GM12873 (cell line): ENCODE results near the gene TNS1.

Experiments
- TF ChIP-seq, protein P1 (sequence below): IDR thresholded peaks from 2 replicates; pipeline ENCODE4 v1.5.1; 2012; ENCODE audit warnings: low read depth, mild to moderate bottlenecking, moderate library complexity, low read length, control low read depth; ENCODE audit not compliant: insufficient read depth; ENCODE audit errors: missing control alignments

TNS1 gene

DNA sequence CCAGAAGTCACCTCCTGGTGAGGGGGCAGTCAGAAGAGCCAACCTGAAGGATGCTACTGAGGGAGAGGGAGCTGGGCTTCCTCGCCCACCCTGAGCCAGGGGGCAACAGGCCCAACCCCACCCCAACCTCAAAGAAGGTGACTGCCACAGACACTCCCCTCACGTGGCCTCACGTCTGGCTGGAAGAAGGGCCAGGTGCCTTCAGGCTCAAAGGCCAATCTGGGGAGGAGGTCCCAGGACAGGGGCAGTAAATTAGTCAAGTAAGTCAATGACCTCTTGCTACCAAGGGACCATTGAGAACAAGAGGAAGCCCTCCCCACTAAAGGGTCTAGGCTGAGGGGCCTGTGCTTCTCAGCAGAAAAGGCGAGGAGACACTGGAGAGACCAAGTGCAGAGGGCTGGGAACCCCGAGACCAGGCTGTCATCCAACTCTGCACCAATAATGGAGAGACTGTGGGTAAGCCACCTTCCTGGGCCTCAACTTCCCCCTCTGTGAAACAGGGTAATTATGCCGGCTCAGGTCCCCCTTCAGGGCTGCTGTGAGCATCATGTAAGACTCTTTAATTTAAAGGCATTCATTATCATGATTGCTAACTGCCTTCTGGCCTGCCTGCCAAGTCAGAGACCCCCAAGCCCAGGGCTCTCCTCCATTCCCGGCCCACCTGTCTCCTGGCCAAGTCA is 20.2 kb upstream of the TNS1 start:
- TF ChIP-seq, protein P1, sequence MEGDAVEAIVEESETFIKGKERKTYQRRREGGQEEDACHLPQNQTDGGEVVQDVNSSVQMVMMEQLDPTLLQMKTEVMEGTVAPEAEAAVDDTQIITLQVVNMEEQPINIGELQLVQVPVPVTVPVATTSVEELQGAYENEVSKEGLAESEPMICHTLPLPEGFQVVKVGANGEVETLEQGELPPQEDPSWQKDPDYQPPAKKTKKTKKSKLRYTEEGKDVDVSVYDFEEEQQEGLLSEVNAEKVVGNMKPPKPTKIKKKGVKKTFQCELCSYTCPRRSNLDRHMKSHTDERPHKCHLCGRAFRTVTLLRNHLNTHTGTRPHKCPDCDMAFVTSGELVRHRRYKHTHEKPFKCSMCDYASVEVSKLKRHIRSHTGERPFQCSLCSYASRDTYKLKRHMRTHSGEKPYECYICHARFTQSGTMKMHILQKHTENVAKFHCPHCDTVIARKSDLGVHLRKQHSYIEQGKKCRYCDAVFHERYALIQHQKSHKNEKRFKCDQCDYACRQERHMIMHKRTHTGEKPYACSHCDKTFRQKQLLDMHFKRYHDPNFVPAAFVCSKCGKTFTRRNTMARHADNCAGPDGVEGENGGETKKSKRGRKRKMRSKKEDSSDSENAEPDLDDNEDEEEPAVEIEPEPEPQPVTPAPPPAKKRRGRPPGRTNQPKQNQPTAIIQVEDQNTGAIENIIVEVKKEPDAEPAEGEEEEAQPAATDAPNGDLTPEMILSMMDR, result no peak

DNA sequence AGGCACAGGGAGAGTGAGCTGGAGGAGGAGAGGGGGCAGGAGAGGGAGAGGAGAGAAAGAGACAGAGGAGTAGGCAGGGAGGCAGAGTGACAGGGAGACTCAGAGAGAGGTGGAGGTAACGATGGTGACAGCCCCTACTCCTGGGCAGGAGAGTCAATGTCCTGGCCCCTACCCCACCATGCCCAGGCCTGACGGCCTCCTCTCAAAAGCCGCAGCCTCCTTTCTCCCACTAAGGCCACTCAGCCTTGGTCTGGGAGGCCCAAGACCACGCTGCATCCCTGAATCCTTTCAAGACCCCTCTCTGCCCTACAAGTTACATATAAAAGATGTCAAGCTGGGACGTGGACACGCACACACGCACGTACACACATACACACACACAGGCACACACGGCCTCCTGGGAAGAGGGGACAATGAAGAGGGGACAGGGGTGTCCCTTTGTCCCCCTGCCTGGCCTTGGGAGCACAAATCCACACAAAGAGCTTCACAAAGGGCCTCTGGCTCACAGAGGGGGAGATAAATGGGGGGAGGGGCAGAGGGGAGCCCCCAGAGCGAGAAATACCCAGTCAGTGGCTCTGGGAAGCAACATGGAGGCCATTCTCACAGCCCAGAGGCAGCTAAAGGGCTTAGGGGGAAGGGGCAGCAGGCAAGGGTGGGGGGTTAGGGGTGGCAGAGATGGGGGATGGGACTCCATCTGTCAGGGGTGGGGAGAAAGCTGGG is 19.5 kb upstream of the TNS1 start:
- TF ChIP-seq, protein P1, result no peak

DNA sequence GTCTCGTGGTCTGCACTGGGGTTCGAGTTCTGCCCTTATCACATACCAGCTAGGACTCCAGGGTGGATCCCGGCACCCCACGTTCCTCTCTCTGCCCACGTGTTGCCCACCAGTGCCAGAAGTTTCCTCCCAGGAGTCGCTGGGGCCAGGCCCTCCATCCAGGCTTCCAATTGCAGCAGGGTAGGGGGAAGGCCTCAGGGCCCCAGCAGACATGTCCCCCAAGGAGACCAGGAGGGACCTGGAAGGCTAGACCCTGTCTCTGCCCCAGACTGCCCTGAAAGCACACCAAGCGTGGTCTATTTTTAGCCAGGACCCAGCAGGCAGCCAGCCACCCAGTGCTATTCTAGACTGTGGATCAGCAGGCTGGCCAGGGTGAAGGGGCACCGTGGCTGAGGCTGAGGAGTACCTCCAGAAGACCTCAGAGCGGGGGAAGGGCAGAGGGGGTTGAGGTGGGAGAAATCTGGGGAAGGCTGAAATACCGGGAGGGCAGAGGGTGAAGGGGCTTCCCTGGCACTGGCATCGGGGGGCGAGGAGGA is 18.8 kb upstream of the TNS1 start:
- TF ChIP-seq, protein P1, result no peak

DNA sequence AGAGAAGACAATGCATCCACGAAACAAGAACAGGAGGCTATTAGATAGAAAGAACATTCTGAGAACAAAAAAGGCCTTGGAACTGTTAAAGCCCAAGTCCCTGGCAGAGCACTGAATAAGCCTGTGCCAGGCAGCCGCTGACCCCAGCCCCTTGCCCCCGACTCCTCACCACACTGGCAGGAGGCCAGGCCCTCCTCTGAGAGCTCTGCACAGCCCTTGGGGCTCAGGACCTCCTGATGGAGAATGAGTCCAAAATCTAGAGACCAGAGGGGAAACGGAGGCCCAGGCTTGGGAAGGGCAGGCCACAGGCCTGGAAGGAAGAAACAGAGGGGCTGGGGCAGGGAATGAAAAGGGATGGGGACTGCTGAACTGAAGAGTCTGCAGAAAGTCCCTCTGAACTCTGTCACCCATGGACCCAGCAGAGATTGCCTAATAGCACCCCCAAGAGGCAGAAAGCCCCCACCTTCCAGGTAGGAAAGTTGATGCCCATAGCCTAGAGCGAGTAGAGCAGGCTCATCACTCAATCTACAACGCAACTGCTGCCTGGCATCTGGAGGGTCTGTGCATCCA is 18.3 kb upstream of the TNS1 start:
- TF ChIP-seq, protein P1, result no peak

DNA sequence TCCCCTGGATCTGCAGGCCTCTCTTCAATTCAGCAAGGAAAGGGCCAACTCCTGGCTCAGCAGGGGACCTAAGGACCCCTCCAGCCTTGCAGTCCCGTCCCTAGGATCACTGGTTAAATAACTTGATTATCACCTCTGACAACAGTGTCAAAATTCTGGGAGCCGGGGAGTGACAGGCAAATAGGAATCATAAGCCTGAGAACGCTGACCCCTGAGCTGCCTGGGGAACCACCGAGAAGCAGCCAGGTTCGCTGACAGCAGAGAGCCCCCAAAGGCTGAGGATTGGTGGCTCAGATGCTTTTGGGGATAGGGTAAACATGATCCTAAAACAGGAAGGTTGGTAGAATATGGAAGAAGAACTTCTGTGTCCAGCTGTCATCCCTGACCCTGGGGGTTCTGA is 17.5 kb upstream of the TNS1 start:
- TF ChIP-seq, protein P1, result no peak

DNA sequence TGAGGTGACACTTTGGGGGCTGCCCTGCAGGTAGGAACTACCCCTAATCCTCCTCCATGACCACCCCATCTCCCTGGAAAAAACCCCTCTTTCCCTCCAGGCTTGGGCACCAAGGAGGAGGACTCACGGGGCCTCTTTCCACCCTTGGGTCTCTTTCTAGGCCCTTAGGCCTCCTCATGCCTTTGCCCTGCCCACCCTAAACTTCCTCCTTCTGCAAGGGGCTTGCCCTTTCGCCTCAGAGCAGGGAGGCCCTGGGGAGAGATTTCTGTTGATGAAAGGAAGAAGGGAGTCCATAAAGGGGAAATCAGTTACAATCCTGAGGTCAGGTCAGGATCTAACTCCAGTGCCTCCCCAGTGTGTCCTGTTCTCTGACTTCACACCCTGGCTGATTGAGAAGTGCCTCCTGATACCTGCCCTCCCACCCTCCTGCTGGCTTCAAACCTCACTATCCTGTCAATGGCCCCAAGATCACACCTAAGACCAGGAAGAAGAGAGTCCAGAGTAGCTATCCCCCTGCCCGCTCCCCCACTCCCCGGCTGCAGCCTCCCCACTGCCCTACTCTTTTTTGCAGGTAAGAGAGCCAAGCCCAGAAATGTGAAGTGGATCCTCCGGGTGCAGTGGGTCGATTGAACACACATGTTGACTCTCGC is 16.7 kb upstream of the TNS1 start:
- TF ChIP-seq, protein P1, result no peak

DNA sequence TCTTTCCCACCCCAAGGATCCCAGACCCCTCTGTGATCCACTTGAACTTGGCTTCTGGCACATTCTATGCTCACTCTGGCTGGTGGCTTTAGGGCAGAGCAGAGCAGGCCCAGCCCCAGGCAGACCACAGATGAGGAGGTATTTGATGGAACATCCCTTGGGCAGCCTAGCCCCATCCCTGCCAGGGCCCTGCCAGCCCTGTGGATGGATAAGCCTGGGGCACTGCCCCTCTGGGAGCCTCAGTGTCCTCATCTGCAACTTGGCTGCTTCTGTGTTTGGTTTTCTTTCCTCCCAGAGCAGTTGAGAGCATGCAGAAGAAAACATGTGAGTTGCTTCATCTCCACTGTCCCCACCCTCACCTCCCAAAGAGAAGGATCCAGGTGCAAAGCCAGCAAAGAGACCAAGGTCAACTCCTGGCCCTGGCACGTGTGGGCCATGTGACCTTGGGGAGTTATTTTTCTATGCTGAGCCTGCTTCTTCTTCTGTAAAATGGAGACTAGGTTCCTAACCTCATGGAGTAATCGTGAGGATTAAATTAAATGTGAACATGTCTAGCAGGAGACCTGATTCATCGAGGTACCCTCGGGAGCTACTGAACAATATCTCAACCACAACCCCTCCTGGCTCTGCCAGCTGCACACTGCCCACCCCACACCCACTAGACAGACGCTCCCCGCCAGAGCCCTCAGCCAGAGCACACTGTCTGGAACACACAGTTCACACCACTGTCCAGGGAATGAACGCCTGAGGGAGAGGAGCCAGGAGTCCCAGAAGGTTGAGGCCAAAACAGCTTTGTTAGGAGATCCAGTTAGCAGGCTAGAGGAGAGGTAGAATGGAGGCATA is 14.6 kb upstream of the TNS1 start:
- TF ChIP-seq, protein P1, result no peak
